RKO (cell line): ENCODE results near the gene FAM177A1.

Source experiments
- DNase-seq: peaks from one replicate; pipeline ENCODE4 v3.0.0-alpha.2; 2016; ENCODE audit warnings: low spot score

FAM177A1 gene

GRCh38 chr14:35123388-35123703, 77.3 kb downstream of the FAM177A1 start:
- DNase-seq = peak; percentile 32

DNA sequence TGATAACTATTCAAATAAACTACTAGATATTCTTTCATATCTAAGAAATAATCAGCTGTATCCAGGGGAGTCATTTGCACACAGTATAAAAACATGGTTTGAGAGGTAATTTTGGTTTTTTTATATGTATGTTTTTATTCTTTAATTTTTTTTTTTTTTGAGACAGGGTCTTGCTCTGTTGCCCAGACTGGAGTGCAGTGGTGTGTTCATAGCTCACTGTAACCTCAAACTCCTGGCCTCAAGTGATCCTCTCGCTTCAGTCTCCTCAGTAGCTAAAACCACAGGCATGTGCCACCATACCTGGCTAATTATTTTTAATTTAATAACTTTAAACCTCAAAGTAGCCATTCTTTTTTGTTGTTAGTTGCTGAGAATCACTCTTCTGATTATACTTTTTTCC, 78.1 kb downstream of the FAM177A1 start:
- no peak for DNase-seq
